Measurements from ENCODE around the gene TWF1.
A peak's percentile ranks its signal among the peaks of the same experiment; 100 is the strongest.
"Not testable (repeated sequence)": the region's sequence is repeated elsewhere in the genome, so short reads cannot be mapped to it uniquely, and the experiment has no call there.

Gene TWF1

DNA sequence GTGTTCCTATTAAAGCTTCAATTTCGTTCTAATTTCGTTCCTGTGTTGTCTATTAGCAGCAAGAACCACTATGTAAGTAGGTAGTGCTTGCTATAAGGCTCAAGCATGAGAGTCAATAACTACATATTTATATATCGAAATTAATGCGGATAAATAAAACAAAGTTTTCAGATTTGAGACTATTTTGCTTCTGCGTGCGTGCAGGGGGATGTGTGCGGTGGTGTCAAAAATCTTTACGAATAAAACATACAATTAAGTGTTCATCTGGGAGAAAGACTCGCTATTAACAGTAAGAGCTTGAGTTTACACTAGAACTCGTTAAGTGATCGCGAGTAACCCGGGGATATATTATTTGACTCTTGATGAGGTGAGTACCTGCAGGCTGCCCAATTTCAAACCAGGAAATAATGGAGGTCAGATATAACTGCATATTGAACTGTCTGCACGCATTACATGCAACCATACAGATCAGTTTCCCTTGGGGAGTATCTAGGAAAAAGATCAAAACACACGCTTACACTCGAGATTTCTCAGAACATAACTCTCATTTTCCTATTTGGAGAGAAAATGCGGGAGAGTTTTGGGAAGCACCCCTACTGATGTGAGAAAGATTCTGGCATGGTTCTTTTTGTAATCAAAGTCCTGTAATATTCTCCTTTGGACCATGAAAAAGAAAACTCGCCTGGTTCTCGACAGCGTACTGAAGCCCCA, 813 bp downstream of the TWF1 start:
- DNase-seq (ENCODE audit: low spot score): no peak

DNA sequence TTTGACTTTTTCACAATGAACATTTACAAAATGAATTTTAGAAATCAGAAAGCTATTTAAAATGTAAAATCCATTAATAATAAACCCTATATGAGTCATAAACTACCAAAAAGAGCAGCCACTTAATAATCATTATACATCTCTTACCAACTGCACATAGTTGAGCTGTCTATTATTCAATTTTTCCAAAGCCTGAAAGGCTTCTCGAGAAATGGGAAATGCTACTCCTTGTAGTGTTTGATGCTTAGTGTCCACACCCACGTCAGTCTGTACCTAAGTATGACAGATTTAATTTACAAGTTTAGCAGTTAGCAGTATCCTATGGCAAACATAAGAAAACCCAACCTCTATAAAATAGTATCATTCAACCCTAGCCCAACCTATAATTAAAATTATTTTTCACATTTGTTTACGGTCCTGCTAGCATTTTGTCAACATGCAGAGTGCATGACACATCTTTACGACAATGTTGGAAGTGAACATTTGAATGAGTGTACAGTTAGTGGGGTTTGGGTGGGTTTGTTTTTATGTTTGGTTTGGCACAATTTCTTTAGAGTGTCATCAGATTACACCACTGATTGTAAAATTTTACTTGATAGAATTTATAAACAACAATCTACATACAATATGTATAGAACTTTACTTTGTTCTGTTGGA, 8.4 kb downstream of the TWF1 start:
- no peak for DNase-seq (ENCODE audit: low spot score)

GRCh38 chr12:43795716-43796280, 10.3 kb downstream of the TWF1 start:
- DNase-seq (ENCODE audit: low spot score): no peak

DNA sequence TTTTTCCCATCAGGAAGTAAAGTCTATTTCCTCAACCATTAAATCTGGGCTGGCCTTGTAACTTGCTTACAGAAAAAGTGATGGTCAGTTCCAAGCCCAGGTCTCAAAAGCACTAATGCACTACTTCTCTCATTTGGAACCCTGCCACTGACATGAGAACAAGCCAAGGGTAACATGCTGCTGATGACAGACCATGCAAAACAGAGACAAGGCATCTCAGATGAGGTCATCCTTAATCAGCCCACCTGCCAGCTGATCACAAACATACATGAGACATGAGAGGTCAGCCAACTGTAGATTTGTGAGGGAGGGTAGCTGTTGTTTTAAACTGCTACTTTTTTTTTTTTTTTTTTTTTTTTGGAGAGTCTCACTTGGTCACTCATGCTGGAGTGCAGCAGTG, 16.2 kb downstream of the TWF1 start:
- DNase-seq (ENCODE audit: low spot score): no peak

- DNase-seq (ENCODE audit: low spot score): no peak
Observed at GRCh38 chr12:43786899-43787693, 19.0 kb downstream of the TWF1 start.

DNA sequence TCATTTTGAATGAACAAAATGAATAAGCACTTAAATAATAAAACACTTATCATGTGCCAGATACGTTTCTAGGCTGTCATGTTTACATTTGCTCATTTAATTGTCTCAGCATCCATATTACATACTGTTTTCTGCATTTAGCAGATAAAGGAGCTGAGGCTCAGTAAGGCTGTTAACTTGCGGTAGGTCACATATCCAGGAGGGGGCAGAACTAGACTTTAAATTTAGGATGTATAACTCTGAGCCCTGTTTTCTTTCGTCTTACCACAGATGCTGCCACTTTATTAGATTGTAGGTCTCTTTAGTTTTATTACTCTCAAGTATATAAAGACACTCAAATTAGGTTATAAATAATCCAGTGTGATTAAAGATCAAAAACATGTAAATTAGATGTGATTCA, 29.6 kb downstream of the TWF1 start:
- peak; percentile 38 for DNase-seq (ENCODE audit: low spot score)

DNA sequence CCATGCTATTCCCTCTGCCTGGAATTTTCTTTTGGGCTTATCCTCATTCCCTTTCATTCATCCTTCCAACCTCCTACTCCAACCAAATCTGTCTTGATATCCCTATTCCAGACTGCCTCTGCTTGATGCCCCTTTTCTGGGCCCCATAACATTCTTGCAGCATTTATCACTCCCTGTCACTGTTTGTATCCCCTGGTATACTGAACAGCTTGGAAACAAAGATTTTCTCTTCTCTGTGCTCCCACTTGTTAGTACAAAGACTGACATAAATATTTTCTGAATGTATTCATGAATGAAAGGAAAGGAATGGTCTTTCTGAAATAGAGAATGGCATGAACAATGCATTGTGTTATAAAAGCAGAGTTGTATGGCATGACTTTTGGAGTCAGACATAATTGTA, 39.8 kb downstream of the TWF1 start:
- DNase-seq (ENCODE audit: low spot score): no peak

- no peak for DNase-seq (ENCODE audit: low spot score)
Observed at GRCh38 chr12:43764528-43764927, 41.6 kb downstream of the TWF1 start.

- no peak for DNase-seq (ENCODE audit: low spot score)
Observed at GRCh38 chr12:43763769-43764168, 42.3 kb downstream of the TWF1 start.

- DNase-seq (ENCODE audit: low spot score): no peak
Observed at GRCh38 chr12:43762596-43762995, 43.5 kb downstream of the TWF1 start.

DNA sequence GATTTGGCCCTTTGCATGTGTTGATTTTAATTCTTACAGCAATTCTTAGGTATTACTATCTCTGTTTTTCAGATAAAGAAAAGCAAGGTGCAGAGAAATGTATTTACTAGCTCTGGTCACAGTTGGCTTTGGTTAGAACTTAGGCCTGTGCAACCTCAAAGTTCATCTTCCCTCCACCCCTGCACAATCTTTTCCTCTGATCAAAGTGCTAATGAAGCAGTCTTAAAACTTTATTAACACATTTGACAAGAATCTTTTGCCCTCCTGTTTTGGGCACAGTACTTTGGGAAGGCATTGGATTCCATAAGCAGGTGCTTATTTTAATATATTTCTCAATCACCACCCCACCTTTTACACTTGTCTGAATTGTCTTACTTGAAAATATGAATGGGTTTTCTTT, 44.6 kb downstream of the TWF1 start:
- no peak for DNase-seq (ENCODE audit: low spot score)

DNA sequence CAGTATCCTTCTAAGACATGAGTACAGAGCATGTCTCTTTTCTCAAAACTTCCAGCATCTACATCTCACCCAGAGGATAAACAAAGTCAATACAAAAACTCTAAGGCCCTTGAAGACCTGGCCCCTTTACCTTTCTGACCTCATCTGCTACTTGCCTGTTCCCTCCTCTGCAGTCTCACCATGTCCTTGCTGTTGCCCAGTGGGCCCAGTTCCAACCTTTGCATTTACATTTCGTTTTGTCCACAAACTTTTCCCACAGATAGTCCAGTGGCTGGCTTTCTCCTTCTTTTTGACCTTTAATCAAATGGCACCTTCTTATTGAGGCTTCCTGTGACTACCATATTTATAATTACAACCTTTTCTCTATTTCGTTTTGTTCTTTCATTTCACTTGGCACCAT, 45.7 kb downstream of the TWF1 start:
- no peak for DNase-seq (ENCODE audit: low spot score)

DNA sequence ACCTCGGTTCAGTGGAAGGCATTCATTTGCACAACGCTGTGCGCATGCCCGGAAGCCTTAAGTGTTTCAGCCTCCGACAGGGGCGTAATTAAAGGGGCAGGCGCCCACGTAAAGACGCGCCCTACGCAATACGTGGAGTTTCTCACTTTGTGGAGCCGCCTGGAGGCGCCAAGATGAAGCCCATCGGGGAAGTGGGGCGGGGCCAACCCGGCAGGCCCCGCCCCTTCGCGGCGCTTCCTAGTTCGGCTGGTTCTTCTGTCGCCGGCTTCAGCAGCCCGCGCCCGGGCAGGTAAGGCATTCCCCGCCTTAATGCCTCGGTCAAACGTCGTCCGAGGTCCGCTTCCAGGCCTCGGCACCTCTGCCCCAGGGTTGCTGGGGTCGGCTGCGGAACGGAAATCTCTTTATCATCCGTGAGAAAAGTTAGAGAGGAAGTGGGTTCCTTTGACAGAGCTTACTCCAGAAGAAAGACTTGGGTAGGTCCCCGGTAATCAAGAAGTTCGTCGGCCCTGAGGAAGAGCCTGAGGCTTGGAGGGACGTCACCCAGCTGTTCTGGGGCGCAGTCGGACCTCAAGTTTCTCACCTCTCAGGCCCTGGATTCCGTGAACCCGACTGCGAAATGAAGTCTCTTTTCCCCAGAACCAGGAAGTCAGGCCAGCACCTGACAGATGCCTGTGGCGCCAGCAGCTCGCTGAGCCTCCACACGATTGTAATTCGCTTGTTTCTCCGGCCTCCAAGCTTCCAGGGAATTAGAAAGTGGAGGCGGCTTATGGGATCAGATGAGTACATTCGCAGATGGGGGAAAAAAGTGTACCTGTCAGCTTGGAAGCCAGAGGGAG, 47.2 kb downstream of the TWF1 start, which contains the start of the genes IRAK4 and PUS7L:
Gene IRAK4, plus strand, starts transcription at position 224 of the 836 bp plus-strand sequence. CDS start 9,161 bp downstream, outside the sequence.
Gene PUS7L, minus strand, starts transcription at position 63 of the 836 bp plus-strand sequence. CDS start 3,545 bp downstream, outside the sequence.
- peak; percentile 99 for DNase-seq (ENCODE audit: low spot score)

- DNase-seq (ENCODE audit: low spot score): no peak
Observed at GRCh38 chr12:43758247-43758727, 47.8 kb downstream of the TWF1 start.

DNA sequence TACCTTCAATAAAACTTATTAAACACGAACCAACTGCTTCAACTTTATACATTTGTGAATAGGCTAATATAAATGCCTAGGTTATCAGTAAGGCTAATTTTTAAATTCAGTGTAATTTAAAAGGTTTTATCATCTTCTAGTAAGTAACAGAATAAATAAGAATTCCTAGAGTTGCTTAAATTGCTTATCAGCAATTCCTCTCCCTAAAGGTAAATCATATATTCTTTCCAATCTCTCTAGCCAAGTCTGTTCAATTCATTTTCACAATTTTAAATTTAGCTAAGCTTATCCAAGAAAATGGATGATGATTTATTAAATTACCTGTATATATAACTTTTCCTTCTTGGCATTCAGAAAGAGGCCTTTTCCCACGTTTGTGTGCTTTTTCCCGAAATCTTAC, 52.1 kb downstream of the TWF1 start:
- DNase-seq (ENCODE audit: low spot score): no peak

DNA sequence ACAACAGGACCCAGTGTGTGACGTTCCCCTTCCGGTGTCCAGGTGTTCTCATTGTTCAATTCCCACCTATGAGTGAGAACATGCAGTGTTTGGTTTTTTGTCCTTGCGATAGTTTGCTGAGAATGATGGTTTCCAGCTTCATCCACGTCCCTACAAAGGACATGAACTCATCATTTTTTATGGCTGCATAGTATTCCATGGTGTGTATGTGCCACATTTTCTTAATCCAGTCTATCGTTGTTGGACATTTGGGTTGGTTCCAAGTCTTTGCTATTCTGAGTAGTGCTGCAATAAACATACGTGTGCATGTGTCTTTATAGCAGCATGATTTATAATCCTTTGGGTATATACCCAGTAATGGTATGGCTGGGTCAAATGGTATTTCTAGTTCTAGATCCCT, 54.8 kb downstream of the TWF1 start:
- not testable (repeated sequence) for DNase-seq (ENCODE audit: low spot score)

DNA sequence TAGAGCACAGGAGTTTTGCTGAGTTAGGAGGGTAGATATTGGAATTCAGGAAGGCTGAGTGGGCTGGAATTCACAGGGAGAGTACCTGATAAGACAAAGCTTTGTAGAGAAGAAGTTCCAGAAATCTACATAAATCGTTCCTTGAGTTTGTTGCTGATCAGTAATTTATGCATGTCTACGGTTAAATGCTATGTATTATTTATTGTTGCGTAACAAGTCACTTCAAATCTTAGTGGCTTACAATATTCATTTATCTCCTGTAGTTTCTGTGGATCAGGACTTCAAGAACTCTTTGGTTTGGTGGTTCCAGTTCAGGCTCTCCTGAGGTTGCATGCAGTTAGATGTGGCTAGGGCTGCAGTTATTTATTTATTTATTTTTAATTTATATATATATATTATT, 55.3 kb downstream of the TWF1 start:
- DNase-seq (ENCODE audit: low spot score): no peak

DNA sequence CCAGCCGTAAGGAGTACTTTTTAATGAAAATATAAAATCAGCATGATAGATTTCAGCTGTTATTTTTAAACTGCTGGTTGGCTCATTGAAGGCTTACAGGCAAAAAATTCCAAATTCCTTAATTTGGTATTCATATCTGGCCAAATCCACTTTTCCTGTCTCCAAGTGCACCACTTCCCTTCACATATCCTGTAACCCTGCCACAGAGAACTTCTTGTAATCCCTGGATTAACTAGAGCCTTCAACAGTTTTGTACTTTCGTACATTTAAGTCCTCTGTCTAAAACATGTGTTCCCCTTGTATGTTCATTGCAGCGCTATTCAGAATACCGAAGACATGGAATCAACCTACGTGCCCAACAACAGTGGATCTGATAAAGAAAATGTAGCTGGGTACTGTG, 57.1 kb downstream of the TWF1 start:
- DNase-seq (ENCODE audit: low spot score): no peak

DNA sequence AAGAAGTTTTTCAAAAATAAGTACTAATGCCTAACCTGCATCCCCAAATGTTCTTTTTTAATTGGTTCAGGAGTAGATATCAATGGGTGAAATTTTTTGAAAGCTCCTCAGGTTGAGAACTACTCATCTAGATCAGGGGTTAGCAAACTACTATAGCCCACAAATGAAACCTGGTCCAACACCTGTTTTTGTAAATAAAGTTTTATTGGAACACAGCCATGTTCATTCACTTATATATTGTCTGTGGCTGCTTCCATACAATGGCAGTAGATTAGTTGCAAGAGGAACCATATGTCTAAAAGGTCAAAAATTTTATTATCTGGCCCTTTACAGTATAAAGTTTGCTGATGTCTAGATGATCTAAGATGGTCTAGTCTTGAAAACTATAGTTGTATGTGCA, 61.3 kb downstream of the TWF1 start:
- DNase-seq (ENCODE audit: low spot score): no peak

Data from SK-N-DZ (cell line).